Natural killer cell (primary cell): ENCODE measurements around the gene UBE2K. TPM values are rescaled to one million over a fixed set of nuclear protein-coding genes. Genes with fewer than 3 reads are reported as not detected.
"Not testable (repeated sequence)": the region's sequence is repeated elsewhere in the genome, so short reads cannot be mapped to it uniquely, and the experiment has no call there.

Experiments
- ATAC-seq, 3 donors: fragments of 150-1000 bp in 2 of 3; fragments of 200-7000 bp in 1 of 3; cut with Tn5 transposase; 1 replicate in 1 of 3; 2 replicates in 2 of 3; pipeline ENCODE4 v1.10.0; 2021; ENCODE audit warnings: mild to moderate bottlenecking in 2 of 3, moderate library complexity in 2 of 3
- DNase-seq, 2 donors: peaks; one replicate each; pipeline versions ENCODE4 v3.0.0 to v3.0.0-alpha.2; 2013 to 2021; ENCODE audit warnings: mixed read lengths in 1 of 2
- H3K27ac ChIP-seq: one replicate; pipeline ENCODE4 v1.5.1; 2013; ENCODE audit warnings: mild to moderate bottlenecking, low read length
- H3K27me3 ChIP-seq: one replicate; pipeline ENCODE4 v1.6.1; 2013; ENCODE audit warnings: low read length; ENCODE audit not compliant: control insufficient read depth, insufficient read depth
- H3K36me3 ChIP-seq: one replicate; pipeline ENCODE4 v1.6.1; 2013; ENCODE audit warnings: low read length; ENCODE audit not compliant: control insufficient read depth, insufficient read depth
- H3K4me1 ChIP-seq: one replicate; pipeline ENCODE4 v1.6.1; 2013; ENCODE audit warnings: low read length; ENCODE audit not compliant: control insufficient read depth, insufficient read depth
- H3K4me3 ChIP-seq: one replicate; pipeline ENCODE4 v1.5.1; 2013; ENCODE audit warnings: low read length
- H3K9me3 ChIP-seq: one replicate; pipeline ENCODE4 v1.6.1; 2013; ENCODE audit warnings: low read length; ENCODE audit not compliant: control insufficient read depth, insufficient read depth
- H3K27ac Mint-ChIP-seq, 2 donors: one replicate each; pipeline ENCODE4 v1.8.0; 2022; ENCODE audit warnings: mild to moderate bottlenecking in 2 of 2, mixed read lengths in 2 of 2, moderate library complexity in 1 of 2
- H3K27me3 Mint-ChIP-seq, 2 donors: one replicate each; pipeline ENCODE4 v1.8.0; 2022; ENCODE audit warnings: low read depth in 2 of 2, mixed read lengths in 2 of 2
- H3K36me3 Mint-ChIP-seq: one replicate; pipeline ENCODE4 v1.8.0; 2022; ENCODE audit warnings: mixed read lengths
- H3K4me1 Mint-ChIP-seq, 2 donors: one replicate each; pipeline ENCODE4 v1.8.0; 2022; ENCODE audit warnings: mixed read lengths in 2 of 2
- H3K4me3 Mint-ChIP-seq: one replicate; pipeline ENCODE4 v1.8.0; 2022; ENCODE audit warnings: mild to moderate bottlenecking, moderate library complexity, mixed read lengths
- H3K9me3 Mint-ChIP-seq, 2 donors: one replicate each; pipeline ENCODE4 v1.8.0; 2022; ENCODE audit warnings: mixed read lengths in 2 of 2
- CTCF ChIP-seq: fragments of 200-600 bp; IDR thresholded peaks from one replicate; pipeline ENCODE4 v1.8.0; 2022; ENCODE audit warnings: antibody characterized with exemption
- WGBS: methylation state at CpG from one replicate; pipeline ENCODE4 v1.1.7; 2013; ENCODE audit warnings: missing lambda C conversion rate; ENCODE audit not compliant: insufficient coverage; 5-methylcytosine and 5-hydroxymethylcytosine counted together
- intact Hi-C: fragments of 100-400 bp; cut with micrococcal nuclease; formaldehyde crosslinking; loops from one replicate; pipeline ENCODE4 v1.14.2; 2022
- total RNA-seq, 4 donors: library from RNA; stranded (reverse); fragments of 120-200 nt in 1 of 4; gene quantifications; one replicate each; pipeline versions ENCODE4 v1.2.3 to v1.2.4, GENCODE V29; 2013 to 2022

Gene UBE2K
- total RNA-seq, 3 donors from 2014 or later (not counting 1 experiment from before 2014, with no cell fraction given) = 38.0 to 53.9 (median 43.6) TPM

GRCh38 chr4:39699687-39700409 is 1.9 kb downstream of the UBE2K start:
- peak overlapping the region; percentile 30 for H3K27ac ChIP-seq
- DNase-seq = peak in 1 of 2 donors; percentile 30
- WGBS = 14% methylated on average over 2 of the region's 4 CpGs
- no peak for ATAC-seq
- H3K4me1 ChIP-seq = peaks cover 17% of the 10 kb centered on the region
- peak overlapping the region; percentile 91 to 99 for H3K27ac Mint-ChIP-seq
- peaks cover 36 to 45% of the 10 kb centered on the region in 2 donors for H3K4me1 Mint-ChIP-seq
- no peaks in the 10 kb centered on the region for H3K9me3 ChIP-seq
- peak overlapping the region; percentile 98 for H3K4me3 Mint-ChIP-seq
- peaks cover 3% of the 10 kb centered on the region for H3K36me3 ChIP-seq
- H3K27me3 Mint-ChIP-seq = no peaks in the 10 kb centered on the region
- H3K9me3 Mint-ChIP-seq = no peaks in the 10 kb centered on the region
- no peaks in the 10 kb centered on the region for H3K36me3 Mint-ChIP-seq
- no peak for TF ChIP-seq CTCF
- H3K4me3 ChIP-seq = no peak overlapping the region
- H3K27me3 ChIP-seq = no peaks in the 10 kb centered on the region
- intact Hi-C loops = loop anchor here (5.0 to 10.0 kb wide), 5 partner anchors 63 to 518 kb away; partner anchors contain the start of genes N4BP2, SMIM14, UGDH and WDR19

- H3K9me3 ChIP-seq = no peaks in the 10 kb centered on the region
- peaks cover 3% of the 10 kb centered on the region for H3K36me3 ChIP-seq
- Mint-ChIP-seq H3K36me3 (no peaks in the 10 kb centered on the region), H3K27me3 (no peaks in the 10 kb centered on the region), H3K4me3 (peak overlapping the region; percentile 98), H3K9me3 (no peaks in the 10 kb centered on the region), H3K27ac (peak overlapping the region; percentile 91 to 99), H3K4me1 (peaks cover 35 to 44% of the 10 kb centered on the region in 2 donors)
- H3K4me1 ChIP-seq = peaks cover 17% of the 10 kb centered on the region
- intact Hi-C loops = no loop called here
- WGBS = 49% methylated on average over 3 of the region's 3 CpGs
- no peak overlapping the region for H3K4me3 ChIP-seq
- ATAC-seq (no peak), DNase-seq (no peak)
- no peak overlapping the region for H3K27ac ChIP-seq
- no peaks in the 10 kb centered on the region for H3K27me3 ChIP-seq
- no peak for TF ChIP-seq CTCF
These were observed 2.6 kb downstream of the UBE2K start for GRCh38 chr4:39700554-39700953.

- Histone ChIP-seq H3K36me3 (peaks cover 3% of the 10 kb centered on the region), H3K4me3 (no peak overlapping the region), H3K27me3 (no peaks in the 10 kb centered on the region), H3K9me3 (no peaks in the 10 kb centered on the region), H3K4me1 (peaks cover 3% of the 10 kb centered on the region), H3K27ac (no peak overlapping the region)
- intact Hi-C loops = no loop called here
- H3K27ac Mint-ChIP-seq = no peak overlapping the region
- 94% methylated on average over 2 of the region's 2 CpGs for WGBS
- no peak overlapping the region for H3K4me3 Mint-ChIP-seq
- no peak for DNase-seq
- ATAC-seq = no peak
- H3K9me3 Mint-ChIP-seq = no peaks in the 10 kb centered on the region
- H3K4me1 Mint-ChIP-seq = peaks cover 33 to 38% of the 10 kb centered on the region in 2 donors
- H3K36me3 Mint-ChIP-seq = no peaks in the 10 kb centered on the region
- no peaks in the 10 kb centered on the region for H3K27me3 Mint-ChIP-seq
- no peak for TF ChIP-seq CTCF
These were observed 4.8 kb downstream of the UBE2K start for GRCh38 chr4:39702716-39703115.

- H3K27ac ChIP-seq, ATAC-seq, H3K9me3 Mint-ChIP-seq, H3K36me3 ChIP-seq, H3K4me3 Mint-ChIP-seq, H3K4me1 ChIP-seq, H3K27ac Mint-ChIP-seq, H3K4me3 ChIP-seq, intact Hi-C loops, H3K9me3 ChIP-seq, H3K27me3 ChIP-seq, H3K27me3 Mint-ChIP-seq, DNase-seq, H3K36me3 Mint-ChIP-seq: not testable (repeated sequence)
- 97% methylated on average over 13 of the region's 13 CpGs for WGBS
- peaks cover 26 to 32% of the 10 kb centered on the region in 2 donors for H3K4me1 Mint-ChIP-seq
These were observed 6.9 kb downstream of the UBE2K start for GRCh38 chr4:39704789-39705188.
